Skin epidermis (tissue), 12 donors: Measurements from ENCODE around the gene UPK1B.
A peak's percentile ranks its signal among the peaks of the same experiment; 100 is the strongest.

Source experiments
- H3K27ac ChIP-seq, 21 experiments: fragments of 200-600 bp; sonication (generic) in 11 of 21; one replicate each; pipeline ENCODE4 v1.5.0; 2020; ENCODE audit warnings: mild to moderate bottlenecking in 3 of 21, inconsistent platforms in 2 of 21, moderate library complexity in 2 of 21
- H3K4me3 ChIP-seq, 7 experiments: fragments of 200-600 bp; sonication (generic) in 2 of 7; one replicate each; pipeline ENCODE4 v1.5.0; 2020; ENCODE audit warnings: inconsistent platforms in 2 of 7, mild to moderate bottlenecking in 2 of 7, moderate library complexity in 1 of 7

The UPK1B gene

DNA sequence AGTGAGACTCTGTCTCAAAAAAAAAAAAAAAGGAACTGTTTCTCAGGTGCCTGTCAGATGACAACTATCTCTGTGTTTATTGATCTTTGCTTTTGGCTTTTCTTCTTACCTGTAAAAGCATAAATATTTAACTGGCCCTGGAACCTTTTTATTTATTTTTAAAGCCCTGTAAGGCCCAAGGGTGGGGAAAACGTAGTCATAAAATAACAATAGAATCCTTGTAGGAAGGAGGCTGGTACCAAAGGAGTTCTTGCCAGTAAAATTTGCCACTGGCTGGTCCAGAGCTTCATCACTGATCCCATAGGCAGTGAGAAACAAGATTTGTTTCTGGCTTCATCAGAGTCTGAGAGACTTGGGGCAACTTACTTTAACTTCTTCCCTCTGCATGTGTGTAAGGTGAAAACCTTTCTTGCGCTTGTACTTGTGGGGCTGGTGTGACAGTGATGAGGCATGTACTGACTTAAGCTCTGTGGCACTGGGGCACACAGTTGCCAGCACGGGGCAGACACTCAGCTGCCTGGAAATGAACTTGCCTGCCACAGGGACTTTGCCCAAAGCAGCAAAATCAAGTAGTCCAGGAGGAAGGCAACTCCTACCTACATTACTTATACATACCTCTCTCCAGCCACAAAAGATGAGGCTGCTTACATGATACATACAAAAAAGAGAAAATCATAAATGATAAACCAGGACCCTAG is 47.7 kb downstream of the UPK1B start:
- H3K27ac ChIP-seq, result no peak overlapping the region
- no peak overlapping the region for H3K4me3 ChIP-seq

GRCh38 chr3:119221779-119222320 is 48.5 kb downstream of the UPK1B start:
- H3K27ac ChIP-seq, result no peak overlapping the region

GRCh38 chr3:119222391-119222790 is 49.0 kb downstream of the UPK1B start:
- Histone ChIP-seq H3K4me3 (no peak overlapping the region), H3K27ac (no peak overlapping the region)

More at GRCh38 chr3:119221779-119222320, 48.5 kb downstream of the UPK1B start:
- H3K4me3 ChIP-seq, result no peak overlapping the region

DNA sequence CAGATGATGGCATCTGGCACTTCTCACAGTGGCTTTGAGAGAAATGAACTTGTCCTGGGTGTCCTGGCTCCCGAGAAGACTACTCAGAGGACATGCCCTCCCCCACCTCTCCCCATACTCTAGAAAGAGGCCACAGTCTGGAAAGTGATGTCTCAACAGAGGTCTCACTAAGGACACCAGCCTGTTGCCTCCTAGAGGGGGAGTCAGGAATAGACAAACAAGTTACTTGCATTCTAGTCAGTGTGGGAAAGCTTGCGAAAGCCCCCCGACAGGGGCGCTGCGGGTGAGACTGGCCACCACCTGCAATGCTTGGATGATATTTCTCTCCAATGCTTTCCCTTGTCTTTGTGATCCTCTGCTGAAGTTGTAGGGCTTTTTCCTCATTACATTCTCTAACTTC is 50.1 kb downstream of the UPK1B start:
- no peak overlapping the region for H3K27ac ChIP-seq
- H3K4me3 ChIP-seq, result no peak overlapping the region

DNA sequence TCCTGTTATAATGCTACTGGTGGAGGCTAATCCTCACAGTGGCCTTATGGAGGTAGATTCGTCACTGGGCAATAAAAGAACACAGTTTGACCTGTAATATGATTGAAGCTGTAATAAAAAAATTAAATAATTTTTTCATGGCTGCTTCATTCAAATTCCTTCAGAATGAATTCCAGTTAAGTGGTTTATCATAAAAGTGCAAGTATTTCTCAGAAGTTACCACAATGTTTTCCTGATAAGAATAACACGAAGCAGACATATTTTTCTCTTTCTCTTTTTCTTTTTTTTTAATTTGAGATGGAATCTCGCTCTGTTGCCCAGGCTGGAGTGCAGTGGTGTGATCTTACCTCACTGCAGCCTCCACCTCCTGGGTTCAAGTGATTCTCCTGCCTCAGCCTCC is 51.7 kb downstream of the UPK1B start:
- Histone ChIP-seq H3K27ac (no peak overlapping the region), H3K4me3 (no peak overlapping the region)

DNA sequence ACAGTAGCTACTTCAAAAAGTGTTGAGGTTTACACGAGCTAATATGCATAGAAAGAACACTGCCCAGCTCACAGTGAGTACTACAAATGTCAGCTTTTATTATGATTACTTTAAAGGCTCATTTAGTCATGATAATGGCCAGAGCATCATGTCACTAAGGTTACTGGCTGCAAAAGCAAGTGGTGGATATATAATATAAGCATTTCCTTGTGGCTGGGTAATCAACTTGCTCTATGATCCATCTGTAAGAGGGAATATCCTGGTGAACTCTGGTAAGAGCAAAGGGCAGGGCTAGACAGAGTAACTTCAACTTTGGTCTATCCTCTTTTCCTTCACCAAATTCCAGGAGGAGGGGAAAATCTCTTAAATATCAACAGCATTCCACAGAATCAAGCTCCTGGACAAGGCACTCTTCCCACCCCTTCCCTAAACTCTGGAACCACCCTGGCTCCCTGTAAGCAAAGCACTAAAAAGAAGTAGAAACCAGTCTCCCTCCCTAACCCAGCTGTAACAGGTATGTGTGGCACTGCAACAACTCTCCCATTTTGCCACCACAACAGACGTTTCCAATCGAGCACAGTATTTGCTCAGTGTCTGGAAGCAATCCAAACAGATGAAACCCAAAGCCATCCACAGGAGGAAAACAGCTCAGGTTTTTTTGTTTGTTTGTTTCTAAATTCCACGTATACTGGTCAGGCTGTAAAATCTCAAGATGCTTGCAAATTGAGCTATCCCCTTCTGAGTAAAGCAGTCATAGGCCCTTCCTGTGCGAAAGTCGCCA is 53.9 kb downstream of the UPK1B start:
- Histone ChIP-seq H3K4me3 (no peak overlapping the region), H3K27ac (no peak overlapping the region)

GRCh38 chr3:119228373-119229145 is 55.2 kb downstream of the UPK1B start:
- no peak overlapping the region for H3K4me3 ChIP-seq
- no peak overlapping the region for H3K27ac ChIP-seq

DNA sequence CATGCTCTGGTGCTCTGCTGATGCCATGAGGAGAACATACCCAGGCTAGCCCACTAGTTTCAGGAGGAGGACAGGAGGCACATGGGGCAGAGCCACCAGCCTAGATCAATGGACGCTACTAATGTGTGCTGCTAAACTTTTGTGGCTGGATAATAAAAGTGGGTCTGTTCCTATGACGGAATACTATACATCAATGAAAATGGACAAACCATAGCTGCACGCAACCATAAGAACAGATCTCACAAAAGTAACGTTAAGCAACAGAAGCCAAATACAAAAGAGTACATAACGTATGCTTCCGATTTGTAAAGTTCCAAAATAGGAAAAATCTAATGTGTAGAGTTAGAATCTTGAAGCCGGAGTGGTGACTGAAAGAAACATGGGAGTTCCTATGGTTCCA is 55.8 kb downstream of the UPK1B start:
- Histone ChIP-seq H3K27ac (no peak overlapping the region), H3K4me3 (no peak overlapping the region)

DNA sequence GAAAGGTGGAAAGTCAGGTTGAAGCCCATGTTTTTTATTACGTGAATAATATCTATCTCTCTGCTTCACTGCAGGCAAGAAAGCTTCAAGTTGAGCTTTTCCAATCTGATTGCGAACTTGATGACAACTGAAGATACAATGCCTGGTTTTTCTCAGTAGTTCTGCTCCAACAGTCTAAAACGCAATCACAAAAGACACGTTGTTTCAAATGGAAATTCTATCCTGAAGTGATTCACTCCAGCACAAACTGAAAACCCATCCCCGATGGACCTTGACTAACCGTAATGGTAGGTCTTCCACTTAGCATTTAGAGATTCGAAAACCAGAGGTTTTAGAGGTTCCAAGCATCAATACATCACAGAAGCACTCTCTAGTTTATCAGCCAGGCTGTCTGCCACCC is 56.7 kb downstream of the UPK1B start:
- Histone ChIP-seq H3K4me3 (no peak overlapping the region), H3K27ac (no peak overlapping the region)

- Histone ChIP-seq H3K4me3 (no peak overlapping the region), H3K27ac (no peak overlapping the region)
Measured at GRCh38 chr3:119230745-119231144, 57.3 kb downstream of the UPK1B start.

- H3K4me3 ChIP-seq, result no peak overlapping the region
- no peak overlapping the region for H3K27ac ChIP-seq
Measured at GRCh38 chr3:119234610-119235009, 61.2 kb downstream of the UPK1B start.

DNA sequence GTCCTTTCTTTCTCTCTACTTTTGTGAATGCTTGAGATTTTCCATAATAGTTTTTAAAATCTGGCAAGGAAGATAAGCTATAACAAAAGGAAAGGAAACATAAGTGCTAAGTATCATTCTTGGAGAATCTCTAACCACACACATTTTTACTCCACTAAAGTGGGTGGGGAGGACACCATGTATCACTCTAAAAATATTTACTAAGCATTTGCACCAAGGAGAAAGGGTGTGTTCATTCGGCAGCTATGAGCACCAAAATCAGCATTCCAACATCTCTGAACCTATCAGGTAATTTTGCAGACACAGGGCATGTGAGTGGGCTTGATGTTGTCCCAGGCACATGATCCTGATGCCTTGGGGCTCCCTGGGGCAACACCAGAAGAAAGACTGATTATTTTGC is 61.8 kb downstream of the UPK1B start:
- H3K27ac ChIP-seq, result no peak overlapping the region
- H3K4me3 ChIP-seq, result no peak overlapping the region

- no peak overlapping the region for H3K4me3 ChIP-seq
- H3K27ac ChIP-seq, result no peak overlapping the region
Measured at GRCh38 chr3:119236756-119237155, 63.4 kb downstream of the UPK1B start.

- Histone ChIP-seq H3K27ac (no peak overlapping the region), H3K4me3 (no peak overlapping the region)
Measured at GRCh38 chr3:119237299-119237698, 63.9 kb downstream of the UPK1B start.

- peak overlapping the region in 2 of 21 experiments; percentile 2 to 97 for H3K27ac ChIP-seq
- H3K4me3 ChIP-seq, result peak overlapping the region in 1 of 7 experiments; percentile 4
Measured at GRCh38 chr3:119238363-119238762, 65.0 kb downstream of the UPK1B start.

DNA sequence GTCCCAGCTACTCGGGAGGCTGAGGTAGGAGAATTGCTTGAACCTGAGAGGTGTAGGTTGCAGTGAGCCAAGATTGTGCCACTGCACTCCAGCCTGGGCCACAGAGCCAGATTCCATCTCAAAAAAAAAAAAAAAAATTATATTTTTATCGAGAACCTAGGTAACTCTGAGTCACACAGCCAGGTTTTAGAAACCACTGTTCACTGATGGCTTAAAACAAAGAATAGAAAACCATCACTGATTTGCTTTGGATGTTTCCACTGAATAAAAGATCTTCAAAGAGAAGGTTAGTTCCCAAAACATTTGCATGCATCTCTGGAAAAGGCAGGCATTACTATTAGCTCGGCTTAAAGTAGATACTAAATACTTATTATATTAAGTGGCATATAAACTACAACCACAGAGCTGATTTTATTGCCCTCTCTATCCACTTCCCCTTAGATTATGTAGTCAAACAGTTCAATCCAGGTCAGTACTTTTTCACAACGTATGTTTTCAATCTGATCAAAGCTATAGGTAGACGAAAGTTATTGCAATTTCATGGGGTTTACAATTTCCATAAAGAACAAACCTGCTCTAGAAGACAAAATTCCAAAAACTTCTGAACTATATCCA is 65.9 kb downstream of the UPK1B start:
- H3K4me3 ChIP-seq, result peak overlapping the region in 4 of 7 experiments; percentile 63 to 91 (median 84)
- peak overlapping the region in 12 of 21 experiments; percentile 29 to 97 (median 92) for H3K27ac ChIP-seq

GRCh38 chr3:119240101-119240590 is 66.7 kb downstream of the UPK1B start:
- Histone ChIP-seq H3K4me3 (peak overlapping the region; percentile 63 to 91 (median 81)), H3K27ac (peak overlapping the region; percentile 41 to 97 (median 92))

DNA sequence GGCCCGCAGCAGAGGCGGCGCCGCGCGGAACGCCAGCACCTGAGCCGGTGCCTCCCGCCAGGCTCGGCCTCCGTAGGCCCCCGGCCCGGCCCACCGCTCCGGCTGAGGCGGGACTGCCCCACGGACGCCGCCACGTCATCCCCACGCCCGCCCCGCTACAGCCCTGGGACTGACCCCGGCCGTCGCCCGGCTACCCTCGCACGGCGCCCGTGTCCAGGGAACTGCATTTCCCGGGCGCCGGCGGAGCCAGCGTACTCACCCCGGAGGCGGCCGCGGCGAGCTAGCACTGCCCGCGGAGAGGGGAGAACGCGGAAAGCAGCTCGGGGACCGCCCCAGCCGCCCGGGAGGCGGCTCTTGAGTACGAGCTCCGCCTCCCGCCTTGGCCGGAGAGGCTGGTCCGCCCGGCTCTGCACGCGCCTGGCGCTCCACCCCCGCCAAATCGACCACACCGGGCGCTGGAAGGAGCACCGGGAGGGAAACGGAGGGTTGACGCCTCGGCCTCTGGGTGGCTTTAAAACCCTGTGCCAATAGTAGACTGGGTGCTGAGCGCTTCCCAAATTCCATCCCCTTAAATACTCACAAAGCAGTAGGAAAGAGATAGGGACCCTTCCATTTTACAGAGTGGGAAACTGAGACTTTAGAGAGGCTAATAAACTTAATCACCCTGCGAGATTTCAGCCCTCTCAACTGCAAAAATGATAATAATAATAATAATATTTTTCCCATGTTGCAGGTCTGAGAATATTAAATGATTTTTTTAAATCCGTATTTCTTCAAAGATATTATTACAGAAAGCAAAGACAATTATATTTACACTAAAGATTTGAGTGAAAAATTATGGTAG is 67.4 kb downstream of the UPK1B start, which contains the start of gene B4GALT4:
Gene B4GALT4 (minus strand): TSS at position 288 of the 844 bp plus-strand sequence. CDS start 10,779 bp downstream, outside the sequence.
- H3K4me3 ChIP-seq, result peak within 1 kb of the TSS; percentile 63 to 91 (median 81)
- peak within 1 kb of the TSS; percentile 41 to 97 (median 92) for H3K27ac ChIP-seq
